Activated CD8-positive, alpha-beta memory T cell treated with anti-CD3 and anti-CD28 coated beads, Interleukin-2, amount 50 U/mL, for 1 hour (primary cell): ENCODE measurements around the gene CDHR5.
"Not testable (repeated sequence)": the region's sequence is repeated elsewhere in the genome, so short reads cannot be mapped to it uniquely, and the experiment has no call there.

ENCODE experiments used
- DNase-seq: peaks from one replicate; pipeline ENCODE4 v3.0.0-alpha.2; 2020; ENCODE audit errors: extremely low read depth

Gene CDHR5

DNA sequence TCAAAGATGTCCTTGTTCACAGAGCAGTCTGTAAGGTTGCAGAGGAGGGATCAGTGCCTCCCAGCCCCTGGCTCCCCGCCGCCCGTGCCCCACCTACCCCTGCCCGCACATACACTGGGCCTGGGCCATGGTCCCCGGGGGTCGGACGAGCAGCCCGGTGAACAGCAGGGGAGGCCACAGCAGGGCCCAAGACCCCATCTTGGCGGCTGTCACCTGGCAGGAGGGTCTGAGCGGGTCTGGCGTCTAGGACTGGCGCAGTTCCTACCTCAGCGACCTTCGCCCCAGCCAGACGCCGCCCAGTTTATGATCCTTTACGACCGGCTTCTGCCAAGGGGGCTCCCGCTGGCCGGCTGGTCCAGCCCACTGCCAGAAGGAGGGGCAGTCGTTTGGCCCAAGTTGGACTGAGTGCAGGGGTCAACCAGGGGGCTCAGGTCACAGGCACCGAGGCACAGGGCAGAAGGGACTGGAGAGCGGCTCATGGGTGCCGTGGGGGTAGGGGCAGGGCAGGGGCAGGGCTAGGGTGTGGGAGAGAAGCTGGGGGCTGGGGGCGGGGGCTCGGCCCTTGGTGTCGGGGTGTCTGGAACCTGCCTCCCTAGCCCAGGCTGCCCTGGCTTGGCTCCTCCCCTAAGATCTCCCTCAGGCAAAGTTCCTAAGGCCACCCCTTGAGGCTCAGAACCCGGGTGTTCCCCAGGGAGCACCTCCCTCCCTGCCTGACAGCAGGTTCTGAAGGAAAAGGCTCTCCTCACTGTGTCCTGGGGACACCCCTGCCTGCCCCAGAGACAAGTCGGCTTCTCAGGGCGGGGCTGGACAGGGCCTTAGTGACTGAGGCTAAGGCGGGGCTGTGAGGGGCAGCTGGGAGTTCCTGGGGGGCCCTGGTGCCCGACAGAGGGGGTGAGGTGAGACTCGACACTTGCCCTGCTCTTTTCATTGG, at the start of gene CDHR5:
TSS of gene CDHR5 (minus strand) at position 251 of the 931 bp plus-strand sequence. CDS start at position 198, 53 bp downstream.
- no peak for DNase-seq

DNA sequence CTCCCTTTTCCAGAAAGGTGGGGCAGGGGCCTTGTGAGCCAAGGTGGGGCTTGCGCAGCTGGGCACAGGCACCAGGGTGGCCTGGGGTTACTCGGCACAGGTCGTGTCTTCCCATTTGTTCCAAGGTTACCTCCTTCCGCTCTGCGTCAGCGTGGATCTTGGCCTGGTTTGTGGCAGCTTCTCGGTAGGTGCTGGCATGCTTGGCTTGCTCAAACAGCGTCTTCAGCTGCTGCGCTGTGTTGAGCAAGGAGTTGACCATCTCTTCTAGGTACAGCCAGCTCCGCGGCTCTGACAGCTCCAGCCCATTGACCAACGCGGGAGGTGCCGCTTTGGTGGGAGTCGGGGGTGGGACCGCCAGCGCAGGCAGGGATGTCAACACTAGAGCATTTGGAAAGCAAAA, 49.7 kb upstream of the CDHR5 start:
- DNase-seq = no peak

GRCh38 chr11:673866-674265, 49.1 kb upstream of the CDHR5 start:
- DNase-seq = no peak

GRCh38 chr11:665704-666281, 41.0 kb upstream of the CDHR5 start:
- no peak for DNase-seq

DNA sequence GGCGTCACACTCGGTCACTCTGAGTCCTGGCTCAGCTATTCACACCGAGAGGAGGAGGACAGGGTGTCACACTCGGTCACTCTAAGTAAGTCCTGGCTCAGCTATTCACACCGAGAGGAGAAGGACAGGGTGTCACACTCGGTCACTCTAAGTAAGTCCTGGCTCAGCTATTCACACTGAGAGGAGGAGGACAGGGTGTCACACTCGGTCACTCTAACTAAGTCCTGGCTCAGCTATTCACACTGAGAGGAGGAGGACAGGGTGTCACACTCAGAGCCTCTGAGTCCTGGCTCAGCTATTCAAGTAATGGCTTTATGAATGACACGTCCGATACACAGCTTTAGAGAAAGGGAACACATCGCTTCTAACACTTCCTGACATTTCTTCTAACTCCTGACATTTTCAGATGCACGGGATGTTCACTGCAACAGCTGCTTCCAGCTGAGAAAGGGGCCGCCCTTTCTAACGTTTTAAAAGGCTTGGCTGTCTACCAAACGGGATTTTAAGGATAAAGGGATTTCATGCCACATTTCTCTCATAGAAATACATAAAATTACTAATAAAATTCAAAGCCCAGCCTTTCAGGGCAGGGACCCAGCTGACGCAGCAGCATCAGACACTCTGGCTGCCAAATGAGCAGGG, 40.4 kb upstream of the CDHR5 start:
- no peak for DNase-seq

- DNase-seq = no peak
Measured at GRCh38 chr11:662689-663274, 38.0 kb upstream of the CDHR5 start.

DNA sequence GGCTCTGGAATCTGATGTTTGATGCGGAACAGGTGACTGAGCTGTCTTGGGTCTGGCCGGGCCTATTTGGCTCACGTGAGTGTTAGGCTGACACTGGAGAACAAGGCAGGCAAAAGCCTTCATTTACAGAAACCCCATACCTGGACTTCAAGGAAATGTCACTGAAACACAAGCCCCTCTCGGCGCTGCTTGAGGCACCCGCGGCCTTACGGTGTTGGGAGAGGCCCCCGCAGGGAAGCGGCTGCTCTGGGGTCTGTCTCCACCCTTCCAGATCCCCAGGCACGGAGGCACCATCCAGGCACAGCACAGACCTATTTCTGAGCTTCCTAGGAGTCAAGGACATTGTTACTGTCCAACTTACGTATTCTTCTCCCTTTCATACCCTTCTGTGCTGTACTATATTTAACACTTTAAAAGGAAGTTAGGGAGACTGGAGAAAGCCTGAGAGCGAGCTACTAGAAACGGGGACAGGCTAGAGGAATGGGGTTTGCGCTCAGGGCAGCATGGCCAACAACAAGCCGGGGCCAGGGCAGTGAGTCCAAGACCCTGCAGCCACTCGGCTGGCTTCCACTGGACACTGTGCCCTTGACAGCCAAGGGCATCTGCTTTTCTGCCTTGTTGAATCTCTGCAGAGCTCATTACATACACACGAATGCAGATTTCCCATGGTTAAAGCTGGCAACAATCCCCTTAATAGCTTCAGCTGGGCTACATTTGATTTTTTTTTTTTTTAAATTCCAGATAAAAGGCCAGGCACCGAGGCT, 36.1 kb upstream of the CDHR5 start:
- DNase-seq = no peak

DNA sequence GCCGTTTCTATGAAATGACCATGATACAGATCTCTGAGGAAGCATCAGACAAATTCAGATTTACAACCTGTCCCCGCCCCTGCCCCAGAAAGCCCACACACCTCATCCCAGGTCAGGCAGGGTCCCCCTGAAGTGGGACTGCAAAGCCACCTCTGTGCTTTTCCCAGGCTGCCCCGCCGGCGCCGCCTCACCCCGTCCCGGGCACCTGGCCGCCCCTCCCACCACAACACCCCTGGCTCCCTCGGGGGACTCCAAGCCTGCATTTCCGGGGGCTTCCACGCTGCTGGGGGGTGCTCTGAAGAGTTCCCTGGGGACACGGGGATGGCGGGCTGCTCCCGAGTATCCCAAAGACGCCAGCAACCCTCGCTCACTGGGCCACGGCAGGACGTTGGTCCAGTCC, 35.5 kb upstream of the CDHR5 start:
- DNase-seq = no peak

DNA sequence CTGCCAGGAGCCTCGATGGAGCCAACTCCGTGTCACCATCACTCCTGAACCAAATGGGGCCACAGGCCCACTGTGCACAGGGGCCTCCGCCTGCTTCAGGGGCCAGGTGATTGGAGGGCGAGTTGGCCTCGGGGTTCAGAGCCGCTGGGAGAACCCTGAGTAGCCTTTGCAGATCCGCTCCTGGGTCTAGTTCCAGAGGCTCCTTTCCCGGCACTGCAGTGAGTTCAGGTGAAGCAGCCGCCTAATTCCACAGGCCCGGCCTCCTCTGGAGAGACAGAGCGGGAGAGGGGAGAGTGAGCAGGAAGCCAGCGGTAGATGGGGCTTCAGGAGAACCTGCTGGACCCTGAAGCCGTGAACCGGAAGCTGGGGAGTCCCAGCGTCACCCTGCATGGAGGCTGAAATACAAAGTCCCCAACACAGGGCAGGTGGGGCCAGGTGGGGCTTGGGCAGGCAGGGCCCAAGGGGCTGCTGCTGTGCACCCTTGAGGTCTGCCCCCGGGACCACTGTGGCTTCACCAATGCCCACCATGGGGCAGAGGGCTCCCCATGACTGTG, 34.9 kb upstream of the CDHR5 start:
- no peak for DNase-seq

DNA sequence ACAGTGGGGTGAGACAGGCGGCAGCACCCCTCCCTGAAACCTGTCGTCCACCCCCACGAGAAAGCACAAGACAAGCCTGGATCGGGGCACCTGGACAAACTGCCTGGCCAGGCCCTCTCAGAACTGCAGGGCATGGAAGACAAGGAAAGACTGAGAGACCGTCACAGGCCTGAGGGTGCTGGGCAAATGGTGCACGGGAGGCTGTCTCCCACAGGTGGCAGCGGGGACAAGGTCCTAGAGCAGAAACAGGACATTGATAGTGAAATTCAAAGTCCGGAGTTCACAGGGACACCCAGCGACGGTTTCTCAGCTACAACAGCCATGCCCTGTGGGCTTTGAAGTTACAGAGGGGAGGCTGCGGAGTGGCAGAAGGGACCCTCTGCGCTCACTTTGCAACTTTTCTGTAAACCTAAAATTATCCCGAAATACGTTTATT, 33.0 kb upstream of the CDHR5 start:
- DNase-seq = no peak

DNA sequence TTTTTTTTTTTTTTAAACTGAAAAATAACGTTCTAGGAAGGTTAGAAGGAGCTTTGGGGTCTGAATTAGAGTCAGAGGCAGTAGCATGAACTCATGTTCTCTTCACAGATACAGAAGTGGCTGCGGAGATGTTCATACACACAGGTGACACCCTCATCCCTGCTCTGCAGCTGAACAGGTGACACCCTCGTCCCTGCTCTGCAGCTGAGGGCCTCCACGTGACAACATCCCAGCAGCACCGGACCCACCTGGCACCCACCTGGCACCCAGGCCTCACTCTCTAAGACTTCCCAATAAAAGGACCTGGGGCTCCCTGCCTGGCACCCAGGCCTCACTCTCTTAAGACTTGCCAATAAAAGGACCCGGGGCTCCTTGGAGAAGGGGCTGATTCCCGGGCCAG, 32.1 kb upstream of the CDHR5 start:
- no peak for DNase-seq

DNA sequence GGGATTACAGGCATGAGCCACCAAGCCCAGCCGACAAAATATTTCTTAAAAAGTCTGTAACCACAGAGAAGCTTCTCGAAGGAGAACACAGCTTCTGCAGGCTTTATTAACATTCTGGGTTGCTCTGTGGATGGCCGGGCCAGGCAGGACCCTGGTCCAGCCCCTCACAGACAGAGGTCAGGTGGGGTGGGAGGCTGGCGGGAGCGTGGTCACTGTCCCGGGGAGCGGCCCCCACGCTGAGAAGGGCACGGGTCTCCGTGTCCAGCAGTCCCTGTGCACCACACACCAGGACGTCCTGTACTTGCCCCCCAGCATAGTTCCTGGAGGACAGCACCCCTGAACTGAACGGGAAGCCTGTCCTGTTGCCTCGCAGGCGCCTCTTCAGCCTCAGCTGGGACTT, 31.7 kb upstream of the CDHR5 start:
- DNase-seq = no peak

- DNase-seq = no peak
Measured at GRCh38 chr11:655036-655726, 30.4 kb upstream of the CDHR5 start.

DNA sequence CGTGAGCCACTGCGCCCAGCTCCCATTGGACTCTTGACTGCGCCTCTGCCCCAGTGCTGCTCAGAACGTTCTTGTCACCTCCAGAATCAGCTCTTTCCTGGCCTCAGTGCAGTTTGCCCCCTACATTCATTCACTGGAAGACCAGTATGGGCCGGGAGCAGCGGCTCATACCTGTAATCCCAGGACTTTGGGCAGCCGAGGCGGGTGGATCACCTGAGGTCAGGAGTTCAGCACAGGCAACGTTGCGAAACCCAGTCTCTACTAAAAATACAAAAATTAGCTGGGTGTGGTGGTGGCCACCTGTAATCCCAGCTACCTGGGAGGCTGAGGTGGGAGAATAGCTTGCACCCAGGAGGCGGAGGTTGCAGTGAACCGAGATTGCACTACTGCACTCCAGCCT, 29.7 kb upstream of the CDHR5 start:
- DNase-seq = not testable (repeated sequence)

- DNase-seq = no peak
Measured at GRCh38 chr11:653837-654236, 29.1 kb upstream of the CDHR5 start.

DNA sequence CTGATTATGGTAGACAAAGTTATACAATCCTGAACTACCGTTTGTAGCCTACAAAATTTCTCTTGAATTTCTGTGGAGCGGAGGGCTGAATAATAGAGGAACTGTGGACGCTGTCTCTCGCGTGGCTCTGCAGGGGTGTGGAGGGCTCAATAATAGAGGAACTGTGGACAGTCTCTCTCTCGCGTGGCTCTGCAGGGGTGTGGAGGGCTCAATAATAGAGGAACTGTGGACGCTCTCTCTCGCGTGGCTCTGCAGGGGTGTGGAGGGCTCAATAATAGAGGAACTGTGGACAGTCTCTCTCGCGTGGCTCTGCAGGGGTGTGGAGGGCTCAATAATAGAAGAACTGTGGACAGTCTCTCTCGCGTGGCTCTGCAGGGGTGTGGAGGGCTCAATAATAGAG, 28.4 kb upstream of the CDHR5 start:
- DNase-seq = not testable (repeated sequence)

- DNase-seq = no peak
Measured at GRCh38 chr11:650482-650881, 25.7 kb upstream of the CDHR5 start.

DNA sequence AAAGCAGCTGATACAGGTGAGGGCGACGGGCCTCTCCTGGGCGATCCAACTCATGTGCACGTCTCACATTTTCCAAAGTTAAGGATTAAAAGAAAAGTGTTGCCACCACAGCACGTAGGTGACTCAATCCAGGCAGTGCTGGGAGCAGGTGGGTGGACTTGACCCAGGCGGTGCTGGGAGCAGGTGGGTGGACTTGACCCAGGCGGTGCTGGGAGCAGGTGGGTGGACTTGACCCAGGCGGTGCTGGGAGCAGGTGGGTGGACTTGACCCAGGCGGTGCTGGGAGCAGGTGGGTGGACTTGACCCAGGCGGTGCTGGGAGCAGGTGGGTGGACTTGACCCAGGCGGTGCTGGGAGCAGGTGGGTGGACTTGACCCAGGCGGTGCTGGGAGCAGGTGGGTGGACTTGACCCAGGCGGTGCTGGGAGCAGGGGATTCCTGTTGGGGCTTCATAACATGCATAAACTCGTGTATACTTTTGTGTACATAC, 23.0 kb upstream of the CDHR5 start:
- not testable (repeated sequence) for DNase-seq

GRCh38 chr11:646214-646613, 21.5 kb upstream of the CDHR5 start:
- DNase-seq = no peak

DNA sequence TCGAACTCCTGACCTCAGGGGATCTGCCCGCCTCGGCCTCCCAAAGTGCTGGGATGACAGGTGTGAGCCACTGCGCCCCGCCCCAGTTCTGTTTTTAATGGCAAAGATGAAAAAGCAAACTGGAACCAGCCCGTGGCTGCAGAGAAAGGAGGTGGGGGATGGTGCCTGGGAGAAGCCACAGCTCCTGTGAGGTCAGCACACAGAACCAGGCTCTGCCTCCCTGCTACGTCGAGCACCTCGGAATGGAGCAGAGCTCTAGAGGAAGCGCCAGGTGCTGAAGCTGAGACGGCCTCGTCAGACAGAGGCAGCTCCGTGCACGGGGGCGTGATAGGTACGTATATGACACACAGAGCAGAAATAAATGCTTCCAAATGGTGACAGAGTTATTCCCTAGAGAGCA, 20.8 kb upstream of the CDHR5 start:
- DNase-seq = no peak
